Stimulated activated naive B cell treated with anti-CD40 and anti-IgM and Interleukin-4, amounts not matched to agents 10 μg/mL and 1 μg/mL and 100 μg/mL, for 72 hours (primary cell): ENCODE measurements around the gene TBC1D17.

ENCODE experiments used
- ATAC-seq, 2 donors: fragments of 150-1000 bp; cut with Tn5 transposase; replicated peaks; 2 replicates each; pipeline ENCODE4 v1.10.0; 2021; ENCODE audit warnings: moderate library complexity in 1 of 2
- DNase-seq: peaks from one replicate; pipeline ENCODE4 v3.0.0; 2021
- H3K27ac Mint-ChIP-seq: one replicate; pipeline ENCODE4 v1.8.0; 2022; ENCODE audit warnings: mild to moderate bottlenecking, mixed read lengths
- H3K27me3 Mint-ChIP-seq, 2 donors: one replicate each; pipeline ENCODE4 v1.8.0; 2022; ENCODE audit warnings: mixed read lengths in 2 of 2
- H3K36me3 Mint-ChIP-seq, 2 donors: one replicate each; pipeline ENCODE4 v1.8.0; 2022; ENCODE audit warnings: mixed read lengths in 2 of 2, mild to moderate bottlenecking in 1 of 2
- H3K4me1 Mint-ChIP-seq, 2 donors: one replicate each; pipeline ENCODE4 v1.8.0; 2022; ENCODE audit warnings: mixed read lengths in 2 of 2, mild to moderate bottlenecking in 1 of 2
- H3K4me3 Mint-ChIP-seq, 2 donors: one replicate each; pipeline ENCODE4 v1.8.0; 2022; ENCODE audit warnings: mild to moderate bottlenecking in 2 of 2, mixed read lengths in 2 of 2, moderate library complexity in 1 of 2
- H3K9me3 Mint-ChIP-seq, 2 donors: one replicate each; pipeline ENCODE4 v1.8.0; 2022; ENCODE audit warnings: mixed read lengths in 2 of 2, mild to moderate bottlenecking in 1 of 2

Gene TBC1D17

DNA sequence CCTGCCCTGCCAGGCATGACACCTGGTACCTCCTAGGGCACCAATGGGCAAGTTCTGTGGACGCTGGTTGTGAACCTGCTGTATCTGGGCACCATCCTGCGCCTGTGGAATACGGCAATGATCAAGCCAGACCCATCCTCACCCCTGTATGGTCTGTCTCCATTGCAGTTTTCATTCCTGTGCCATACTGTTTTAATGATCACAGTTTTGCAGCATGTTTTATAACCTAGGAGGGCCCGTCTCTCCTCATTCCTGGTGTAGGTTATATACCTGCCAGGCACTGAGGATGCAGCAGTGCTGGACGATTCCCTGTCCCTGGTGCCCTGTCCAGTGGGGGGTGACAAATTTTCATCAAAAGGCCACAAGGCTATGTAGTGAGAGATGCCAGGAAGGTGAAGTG lies 5.6 kb downstream of the TBC1D17 start:
- DNase-seq (no peak), ATAC-seq (no peak)
- no peaks in the 10 kb centered on the region for H3K27me3 Mint-ChIP-seq
- H3K4me3 Mint-ChIP-seq, result no peak overlapping the region
- peak overlapping the region; percentile 60 for H3K27ac Mint-ChIP-seq
- peaks cover 0 to 2% of the 10 kb centered on the region in 2 donors for H3K9me3 Mint-ChIP-seq
- peaks cover 40 to 87% of the 10 kb centered on the region in 2 donors for H3K4me1 Mint-ChIP-seq
- H3K36me3 Mint-ChIP-seq, result peaks cover 69 to 89% of the 10 kb centered on the region in 2 donors

DNA sequence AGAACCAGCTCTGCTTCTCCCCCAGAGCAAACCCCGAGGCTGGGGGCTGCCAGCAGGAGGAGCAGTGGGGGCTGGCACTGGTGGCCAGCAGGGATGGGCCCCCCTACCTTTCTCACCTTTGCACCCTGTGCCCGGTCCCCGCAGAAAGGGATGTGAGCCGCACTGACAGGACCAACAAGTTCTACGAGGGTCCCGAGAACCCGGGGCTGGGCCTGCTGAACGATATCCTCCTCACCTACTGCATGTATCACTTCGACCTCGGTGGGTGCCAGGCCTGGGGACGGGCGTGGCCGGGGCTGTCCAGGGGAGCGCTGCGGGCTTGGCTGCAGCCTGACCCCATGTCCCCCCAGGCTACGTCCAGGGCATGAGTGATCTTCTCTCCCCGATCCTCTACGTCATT lies 6.6 kb downstream of the TBC1D17 start:
- Mint-ChIP-seq H3K9me3 (peaks cover 0 to 4% of the 10 kb centered on the region in 2 donors), H3K4me3 (no peak overlapping the region), H3K36me3 (peaks cover 73 to 91% of the 10 kb centered on the region in 2 donors), H3K4me1 (peaks cover 39 to 87% of the 10 kb centered on the region in 2 donors), H3K27me3 (no peaks in the 10 kb centered on the region), H3K27ac (peak overlapping the region; percentile 85)
- no peak for DNase-seq
- no peak for ATAC-seq

DNA sequence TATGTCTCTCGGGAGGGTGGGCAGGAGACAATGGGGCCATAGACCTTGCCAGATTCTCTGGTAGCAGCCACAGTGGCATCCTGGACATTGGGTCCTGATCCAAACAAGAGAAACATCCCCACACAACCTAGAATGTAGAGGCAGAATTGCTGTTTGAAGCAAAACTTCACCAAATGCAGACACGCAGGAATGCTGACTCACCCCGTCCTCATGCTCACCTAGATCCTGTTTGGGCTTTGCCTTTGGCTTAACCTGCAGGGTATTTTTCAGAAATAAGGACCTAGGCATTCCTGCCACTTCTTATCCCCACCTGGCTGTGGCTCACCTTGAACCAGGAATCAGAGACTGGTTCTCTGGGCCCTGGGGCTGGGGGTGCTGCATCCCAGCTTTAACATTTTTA lies 7.3 kb downstream of the TBC1D17 start:
- H3K27ac Mint-ChIP-seq, result peak overlapping the region; percentile 85
- H3K4me1 Mint-ChIP-seq, result peaks cover 43 to 88% of the 10 kb centered on the region in 2 donors

DNA sequence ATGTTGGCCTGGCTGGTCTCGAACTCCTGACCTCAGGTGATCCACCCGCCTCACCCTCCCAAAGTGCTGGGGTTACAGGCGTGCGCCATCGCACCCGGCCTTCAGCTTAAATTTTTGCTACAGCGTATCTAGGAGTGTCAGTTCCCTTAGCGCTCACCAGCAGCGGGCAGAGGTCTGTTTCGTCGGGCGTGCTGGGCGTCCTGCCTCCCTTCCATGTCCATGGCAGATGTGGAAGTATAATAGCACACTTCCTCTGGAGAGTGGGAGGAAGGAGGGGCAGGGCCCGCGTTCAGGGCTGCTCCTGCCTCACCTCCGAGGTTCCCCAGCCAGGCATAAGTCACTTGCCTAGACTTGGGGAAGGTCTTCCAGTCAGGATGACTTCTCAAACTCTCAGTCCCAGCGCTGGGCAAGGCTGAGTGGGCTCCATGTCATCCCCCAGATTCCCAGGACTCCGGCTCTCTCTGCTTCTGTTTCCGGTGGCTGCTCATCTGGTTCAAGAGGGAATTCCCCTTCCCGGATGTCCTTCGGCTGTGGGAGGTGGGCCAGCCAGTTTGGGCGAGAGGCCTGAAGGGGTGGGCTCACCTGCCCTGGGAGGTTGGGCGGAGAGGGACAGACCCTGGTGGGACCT lies 9.6 kb downstream of the TBC1D17 start:
- Mint-ChIP-seq H3K4me1 (peaks cover 45 to 89% of the 10 kb centered on the region in 2 donors), H3K9me3 (peaks cover 9 to 11% of the 10 kb centered on the region in 2 donors), H3K27me3 (no peaks in the 10 kb centered on the region), H3K4me3 (peak overlapping the region; percentile 64 to 79), H3K27ac (peak overlapping the region; percentile 94), H3K36me3 (peaks cover 78 to 93% of the 10 kb centered on the region in 2 donors)
- ATAC-seq, result peak; percentile 1 to 2
- no peak for DNase-seq

More for the DNA sequence above, 7.3 kb downstream of the TBC1D17 start:
- Mint-ChIP-seq H3K9me3 (peaks cover 0 to 4% of the 10 kb centered on the region in 2 donors), H3K27me3 (no peaks in the 10 kb centered on the region), H3K36me3 (peaks cover 75 to 93% of the 10 kb centered on the region in 2 donors), H3K4me3 (no peak overlapping the region)
- DNase-seq, result no peak
- no peak for ATAC-seq

DNA sequence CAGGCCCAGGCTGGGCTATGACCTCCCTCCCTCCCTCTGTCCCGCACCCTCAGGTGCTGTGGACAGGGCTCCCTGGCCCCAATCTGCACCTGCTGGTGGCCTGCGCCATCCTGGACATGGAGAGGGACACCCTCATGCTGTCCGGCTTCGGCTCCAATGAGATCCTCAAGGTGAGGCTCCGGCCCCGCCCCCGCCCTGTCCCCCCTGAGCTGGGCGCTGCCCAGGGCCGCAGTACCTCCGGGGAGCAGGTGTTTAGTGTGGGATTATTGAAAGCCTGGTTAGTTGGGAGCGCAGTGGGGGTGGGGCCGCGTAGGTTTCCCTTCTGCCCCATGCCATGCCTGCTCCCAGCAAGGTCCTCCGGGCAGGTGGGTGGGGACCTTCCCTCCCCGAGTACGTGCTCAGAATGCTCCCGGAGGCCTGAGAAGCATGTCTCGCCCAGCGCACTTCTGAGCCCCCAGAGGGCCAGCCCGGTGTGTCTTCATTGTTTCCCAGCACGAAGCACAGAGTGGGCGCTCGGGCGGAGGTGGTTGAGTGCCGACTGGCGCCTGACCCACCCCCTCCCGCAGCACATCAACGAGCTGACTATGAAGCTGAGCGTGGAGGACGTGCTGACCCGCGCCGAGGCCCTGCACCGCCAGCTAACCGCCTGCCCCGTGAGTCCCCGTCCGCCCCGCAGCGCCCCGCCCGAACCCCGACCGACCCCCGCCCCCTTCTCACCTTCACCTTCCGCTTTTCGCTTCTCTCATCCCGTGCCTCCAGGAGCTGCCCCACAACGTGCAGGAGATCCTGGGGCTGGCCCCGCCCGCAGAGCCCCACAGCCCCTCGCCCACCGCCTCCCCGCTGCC lies 10.4 kb downstream of the TBC1D17 start:
- H3K4me3 Mint-ChIP-seq, result peak overlapping the region; percentile 64 to 79
- peaks cover 51 to 90% of the 10 kb centered on the region in 2 donors for H3K4me1 Mint-ChIP-seq
- peaks cover 13 to 14% of the 10 kb centered on the region in 2 donors for H3K9me3 Mint-ChIP-seq
- peak; percentile 42 for DNase-seq
- no peaks in the 10 kb centered on the region for H3K27me3 Mint-ChIP-seq
- H3K27ac Mint-ChIP-seq, result peak overlapping the region; percentile 94
- peaks cover 79 to 93% of the 10 kb centered on the region in 2 donors for H3K36me3 Mint-ChIP-seq
- ATAC-seq, result peak; percentile 22 to 30

DNA sequence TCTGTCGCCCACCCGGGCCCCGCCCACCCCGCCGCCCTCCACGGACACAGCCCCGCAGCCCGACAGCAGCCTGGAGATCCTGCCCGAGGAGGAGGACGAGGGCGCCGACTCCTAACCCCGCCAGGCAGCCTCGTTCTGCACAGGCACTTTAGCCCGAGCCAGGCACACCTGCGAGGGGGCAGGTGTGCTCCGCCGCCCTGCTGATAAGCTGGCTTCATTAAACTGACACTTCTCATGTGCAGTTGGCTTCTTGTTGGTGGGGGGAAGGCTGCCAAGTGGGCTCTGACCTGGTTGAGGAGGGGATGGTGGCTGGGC lies 11.0 kb downstream of the TBC1D17 start:
- Mint-ChIP-seq H3K9me3 (peaks cover 11 to 18% of the 10 kb centered on the region in 2 donors), H3K27me3 (no peaks in the 10 kb centered on the region), H3K4me3 (peak overlapping the region; percentile 76 to 79), H3K27ac (peak overlapping the region; percentile 94), H3K4me1 (peaks cover 53 to 91% of the 10 kb centered on the region in 2 donors), H3K36me3 (peaks cover 80 to 93% of the 10 kb centered on the region in 2 donors)
- peak; percentile 7 to 11 for ATAC-seq
- DNase-seq, result no peak

DNA sequence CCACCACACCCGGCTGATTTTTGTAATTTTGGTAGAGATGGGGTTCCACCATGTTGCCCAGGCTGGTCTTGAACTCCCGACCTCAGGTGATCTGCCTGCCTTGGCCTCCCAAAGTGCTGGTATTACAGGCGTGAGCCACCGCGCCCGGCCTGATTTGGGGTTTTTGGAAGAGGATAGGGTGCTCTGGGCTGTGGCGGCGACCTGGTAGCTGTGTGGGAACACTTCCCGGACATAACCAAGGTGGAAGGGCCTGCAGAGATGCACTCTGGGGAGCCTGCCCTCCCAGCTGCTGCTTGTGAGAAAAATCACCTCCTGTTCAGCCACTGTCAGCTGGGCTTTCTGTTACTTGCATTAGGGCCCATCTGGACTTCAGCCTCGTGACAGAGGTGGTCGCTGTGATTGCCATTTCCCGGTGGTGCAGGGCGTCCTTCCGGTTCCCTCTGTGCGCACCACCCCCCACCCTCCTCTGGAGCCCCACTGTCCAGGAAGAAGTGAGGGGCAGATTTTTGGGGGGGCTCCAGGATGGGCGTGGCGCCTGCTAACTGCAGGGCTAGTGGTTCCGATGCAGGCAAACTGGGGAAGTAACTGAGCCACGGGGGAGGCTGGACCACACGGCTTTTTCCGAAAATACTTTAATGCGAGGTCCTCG lies 11.7 kb downstream of the TBC1D17 start:
- peak overlapping the region; percentile 76 to 79 for H3K4me3 Mint-ChIP-seq
- H3K27me3 Mint-ChIP-seq, result no peaks in the 10 kb centered on the region
- H3K4me1 Mint-ChIP-seq, result peaks cover 56 to 91% of the 10 kb centered on the region in 2 donors

DNA sequence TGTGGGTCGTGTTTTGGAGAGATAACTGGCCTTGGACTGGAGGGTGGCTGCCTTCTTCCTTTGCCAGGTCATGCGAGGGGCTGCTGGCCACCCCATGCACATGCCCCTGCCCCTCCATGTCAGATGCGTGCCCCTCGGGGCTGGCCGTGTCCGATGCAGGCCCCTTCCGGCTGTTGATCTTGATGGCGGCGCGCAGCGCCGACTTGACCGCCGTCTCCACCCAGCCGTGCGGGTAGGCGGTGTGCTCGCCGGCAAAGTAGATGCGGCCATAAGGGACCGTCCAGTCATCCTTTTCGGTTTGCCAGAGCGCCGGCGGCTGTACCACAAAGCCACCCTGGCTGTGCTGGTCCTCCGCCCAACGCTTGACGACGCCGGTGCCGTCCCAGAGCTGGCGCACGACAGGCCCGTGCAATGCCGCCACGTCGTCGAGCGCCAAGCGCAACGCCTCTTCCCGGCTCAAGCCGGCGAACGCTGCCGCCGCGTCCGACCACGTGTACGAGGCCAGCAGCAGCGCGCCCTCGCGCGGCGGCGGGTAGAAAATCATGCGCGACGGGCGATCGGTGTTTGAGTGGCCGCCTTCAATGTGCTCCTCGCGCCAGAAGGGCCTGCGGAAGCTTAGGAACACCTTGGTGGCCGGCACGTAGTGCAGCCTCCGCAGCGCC lies 12.3 kb downstream of the TBC1D17 start:
- Mint-ChIP-seq H3K27ac (peak overlapping the region; percentile 94), H3K9me3 (peaks cover 11 to 19% of the 10 kb centered on the region in 2 donors), H3K27me3 (no peaks in the 10 kb centered on the region), H3K4me3 (peak overlapping the region; percentile 76 to 79), H3K36me3 (peaks cover 80 to 94% of the 10 kb centered on the region in 2 donors), H3K4me1 (peaks cover 58 to 91% of the 10 kb centered on the region in 2 donors)
- peak; percentile 56 for DNase-seq
- peak; percentile 5 to 13 for ATAC-seq

More for the DNA sequence above, 11.7 kb downstream of the TBC1D17 start:
- ATAC-seq (no peak), DNase-seq (no peak)
- Mint-ChIP-seq H3K27ac (peak overlapping the region; percentile 94), H3K36me3 (peaks cover 81 to 94% of the 10 kb centered on the region in 2 donors), H3K9me3 (peaks cover 11 to 19% of the 10 kb centered on the region in 2 donors)

DNA sequence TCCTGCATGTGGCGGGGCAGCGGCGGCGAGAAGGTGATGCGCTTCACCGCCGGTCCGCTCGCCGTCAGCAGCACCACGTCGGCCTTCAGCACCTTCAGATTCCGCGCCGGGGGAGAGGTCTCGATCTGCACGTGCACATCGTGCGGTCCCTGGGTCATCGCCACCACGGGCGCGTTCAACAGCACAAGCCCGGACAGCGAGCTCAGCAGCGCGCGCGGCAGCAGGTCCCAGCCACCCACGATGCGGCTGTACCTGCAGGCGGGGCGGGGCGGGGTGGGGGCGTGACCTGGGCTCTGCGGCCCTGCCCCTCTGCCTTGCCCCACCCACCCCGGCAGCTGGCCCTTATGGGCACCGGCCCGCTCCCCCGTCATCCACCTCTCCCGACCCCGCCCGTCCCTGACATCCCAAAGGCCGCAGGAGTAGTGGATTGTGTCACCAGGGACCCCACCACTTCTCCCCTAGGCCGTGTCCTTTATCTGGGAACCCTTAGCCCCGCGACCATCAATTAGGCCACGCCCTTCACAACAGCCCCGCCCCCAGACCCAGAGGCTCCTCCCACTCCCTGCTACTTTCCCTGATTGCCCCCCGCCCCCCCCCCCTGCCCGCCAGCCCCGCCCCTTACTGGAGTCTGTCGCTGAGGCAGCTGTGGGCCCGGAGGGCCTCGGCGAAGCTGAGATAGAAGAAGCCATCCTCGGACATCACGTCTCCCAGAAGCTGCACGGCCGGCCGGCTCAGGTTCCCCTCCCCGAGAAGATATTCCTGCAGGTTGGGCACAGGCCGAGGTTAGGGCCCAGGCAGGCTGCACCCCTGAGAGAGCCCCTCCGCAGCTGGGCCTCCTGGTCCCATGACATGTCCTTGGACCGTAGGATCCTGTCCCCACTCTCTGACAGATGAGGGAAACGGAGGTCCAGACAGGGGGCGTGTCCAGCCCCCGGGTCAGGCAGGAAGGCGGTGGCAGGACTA lies 13.1 kb downstream of the TBC1D17 start:
- peak; percentile 20 to 29 for ATAC-seq
- DNase-seq, result peak; percentile 55
- H3K4me1 Mint-ChIP-seq, result peaks cover 60 to 90% of the 10 kb centered on the region in 2 donors
- peak overlapping the region; percentile 96 for H3K27ac Mint-ChIP-seq
- H3K36me3 Mint-ChIP-seq, result peaks cover 80 to 94% of the 10 kb centered on the region in 2 donors
- H3K27me3 Mint-ChIP-seq, result no peaks in the 10 kb centered on the region
- H3K9me3 Mint-ChIP-seq, result peaks cover 11 to 19% of the 10 kb centered on the region in 2 donors
- peak overlapping the region; percentile 95 to 99 for H3K4me3 Mint-ChIP-seq

DNA sequence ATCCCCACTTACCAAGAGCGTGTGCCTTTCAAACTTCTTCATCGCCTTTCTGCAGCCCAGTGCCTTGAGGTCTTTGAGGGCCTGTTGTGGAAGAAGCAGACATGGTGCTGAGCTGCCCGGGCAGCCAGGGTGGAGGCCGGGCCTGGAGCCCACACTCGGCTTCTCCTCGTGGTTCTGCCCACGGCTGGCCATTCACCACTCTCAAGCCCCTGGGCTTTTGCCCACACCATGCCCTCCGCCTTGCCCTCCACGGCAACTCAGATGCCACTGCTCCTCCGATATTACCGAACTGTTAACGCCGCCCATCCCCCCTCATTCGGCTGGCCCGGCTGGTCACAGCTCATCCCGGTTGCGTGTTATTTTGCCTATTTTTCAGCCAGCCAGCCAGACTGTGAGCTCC lies 13.9 kb downstream of the TBC1D17 start:
- ATAC-seq (no peak), DNase-seq (no peak)
- Mint-ChIP-seq H3K9me3 (peaks cover 11 to 19% of the 10 kb centered on the region in 2 donors), H3K4me3 (peak overlapping the region; percentile 95 to 99), H3K27ac (peak overlapping the region; percentile 96), H3K4me1 (peaks cover 60 to 89% of the 10 kb centered on the region in 2 donors), H3K27me3 (no peaks in the 10 kb centered on the region), H3K36me3 (peaks cover 81 to 98% of the 10 kb centered on the region in 2 donors)

DNA sequence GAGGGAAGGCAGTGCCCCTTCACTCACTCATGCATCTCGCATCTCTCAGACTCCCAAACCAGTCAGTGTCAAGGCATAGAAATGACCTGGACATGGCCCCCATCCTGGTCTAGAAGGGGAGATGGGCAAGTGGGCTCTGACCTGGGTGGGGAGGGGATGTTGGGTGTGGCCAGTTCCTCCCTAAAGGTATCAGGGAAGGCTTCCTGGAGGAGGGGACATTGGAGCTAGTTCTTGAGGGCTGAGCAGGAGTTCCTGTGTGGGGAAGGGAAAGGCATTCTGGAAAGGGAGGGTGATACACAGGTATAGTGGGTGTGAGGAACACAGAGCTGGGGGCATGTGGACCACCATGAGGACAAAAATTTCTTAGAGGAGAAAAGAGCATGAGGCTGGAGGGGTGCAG lies 15.2 kb downstream of the TBC1D17 start:
- no peaks in the 10 kb centered on the region for H3K27me3 Mint-ChIP-seq
- peaks cover 60 to 89% of the 10 kb centered on the region in 2 donors for H3K4me1 Mint-ChIP-seq
- peaks cover 11 to 19% of the 10 kb centered on the region in 2 donors for H3K9me3 Mint-ChIP-seq
- no peak for ATAC-seq
- H3K4me3 Mint-ChIP-seq, result peak overlapping the region; percentile 95 to 99
- H3K27ac Mint-ChIP-seq, result peak overlapping the region; percentile 96
- DNase-seq, result no peak
- H3K36me3 Mint-ChIP-seq, result peaks cover 80 to 95% of the 10 kb centered on the region in 2 donors

DNA sequence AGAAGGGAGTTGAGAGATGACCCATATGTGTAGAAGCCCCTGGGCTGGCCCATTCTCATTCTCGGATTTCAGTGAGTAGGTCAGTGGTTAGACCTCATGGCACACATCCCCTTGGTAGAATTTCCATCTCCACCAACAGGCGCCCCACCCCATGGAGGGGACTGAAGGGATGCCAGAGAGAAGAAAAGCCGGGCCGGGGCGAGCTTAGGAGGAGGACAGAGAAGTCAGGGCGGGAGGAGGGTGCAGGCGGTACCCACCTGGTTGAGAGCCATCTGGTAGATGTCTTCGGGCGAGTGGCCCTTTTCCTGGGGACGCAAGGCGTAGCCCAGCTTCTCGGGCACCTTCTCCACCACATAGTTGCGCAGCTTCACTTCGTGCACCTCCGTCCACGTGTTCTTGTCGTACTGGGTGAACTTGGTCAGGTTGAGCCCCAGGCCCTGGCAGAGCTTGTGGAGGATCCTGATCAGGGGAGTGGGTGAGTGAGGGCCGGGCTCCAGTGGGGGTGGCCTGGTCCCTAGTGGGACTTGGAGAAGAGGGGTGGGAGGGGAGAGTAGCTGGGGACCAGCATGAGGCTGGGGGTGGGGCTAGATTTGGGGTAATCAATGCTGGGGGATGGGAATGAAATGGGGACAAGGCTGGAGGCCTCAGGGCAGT lies 16.6 kb downstream of the TBC1D17 start:
- H3K4me1 Mint-ChIP-seq, result peaks cover 52 to 86% of the 10 kb centered on the region in 2 donors

More for the DNA sequence above, 16.6 kb downstream of the TBC1D17 start:
- ATAC-seq, result no peak
- peak overlapping the region; percentile 98 for H3K27ac Mint-ChIP-seq
- peaks cover 69 to 81% of the 10 kb centered on the region in 2 donors for H3K36me3 Mint-ChIP-seq
- H3K27me3 Mint-ChIP-seq, result no peaks in the 10 kb centered on the region
- H3K9me3 Mint-ChIP-seq, result peaks cover 9 to 19% of the 10 kb centered on the region in 2 donors
- H3K4me3 Mint-ChIP-seq, result peak overlapping the region; percentile 95 to 99
- DNase-seq, result no peak
